ENCODE results near the gene SPNS1.
A peak's percentile ranks its signal among the peaks of the same experiment; 100 is the strongest.
"Not testable (repeated sequence)": the region's sequence is repeated elsewhere in the genome, so short reads cannot be mapped to it uniquely, and the experiment has no call there.

Gene SPNS1

GRCh38 chr16:28974437-28975157 lies at the start of gene SPNS1:
Gene SPNS1 (plus strand): TSS chr16:28974778. CDS start chr16:28975152, 374 bp downstream.
- no peaks in the 10 kb centered on the region for H3K27me3 Mint-ChIP-seq
- H3K9me3 Mint-ChIP-seq, result no peaks in the 10 kb centered on the region
- H3K4me1 Mint-ChIP-seq (ENCODE audit: low read depth), result peaks cover 33% of the 10 kb centered on the region
- H3K27ac Mint-ChIP-seq, result peak within 1 kb of the TSS; percentile 95
- peak within 1 kb of the TSS; percentile 96 for H3K4me3 Mint-ChIP-seq
- peaks cover 9% of the 10 kb centered on the region for H3K36me3 Mint-ChIP-seq (ENCODE audit: low read depth)

GRCh38 chr16:28925386-28926228 lies 49.0 kb upstream of the SPNS1 start:
- Mint-ChIP-seq H3K9me3 (no peaks in the 10 kb centered on the region), H3K4me1 (ENCODE audit: low read depth) (peaks cover 21% of the 10 kb centered on the region), H3K36me3 (ENCODE audit: low read depth) (peaks cover 10% of the 10 kb centered on the region), H3K27me3 (no peaks in the 10 kb centered on the region), H3K4me3 (peak overlapping the region; percentile 98), H3K27ac (peak overlapping the region; percentile 99)

GRCh38 chr16:28926284-28926683 lies 48.3 kb upstream of the SPNS1 start:
- H3K4me3 Mint-ChIP-seq, result peak overlapping the region; percentile 98
- not testable (repeated sequence) for H3K36me3 Mint-ChIP-seq (ENCODE audit: low read depth); H3K9me3 Mint-ChIP-seq; H3K27me3 Mint-ChIP-seq
- peak overlapping the region; percentile 99 for H3K27ac Mint-ChIP-seq
- H3K4me1 Mint-ChIP-seq (ENCODE audit: low read depth), result peaks cover 28% of the 10 kb centered on the region

GRCh38 chr16:28927815-28928214 lies 46.8 kb upstream of the SPNS1 start:
- Mint-ChIP-seq H3K27ac (no peak overlapping the region), H3K36me3 (ENCODE audit: low read depth) (no peaks in the 10 kb centered on the region), H3K4me1 (ENCODE audit: low read depth) (peaks cover 38% of the 10 kb centered on the region), H3K9me3 (no peaks in the 10 kb centered on the region), H3K27me3 (no peaks in the 10 kb centered on the region), H3K4me3 (no peak overlapping the region)

GRCh38 chr16:28930203-28930602 lies 44.4 kb upstream of the SPNS1 start:
- H3K4me1 Mint-ChIP-seq (ENCODE audit: low read depth), result peaks cover 39% of the 10 kb centered on the region
- peak overlapping the region; percentile 77 for H3K27ac Mint-ChIP-seq
- no peaks in the 10 kb centered on the region for H3K9me3 Mint-ChIP-seq
- H3K4me3 Mint-ChIP-seq, result no peak overlapping the region
- no peaks in the 10 kb centered on the region for H3K27me3 Mint-ChIP-seq
- no peaks in the 10 kb centered on the region for H3K36me3 Mint-ChIP-seq (ENCODE audit: low read depth)

- Mint-ChIP-seq H3K27ac (peak overlapping the region; percentile 77), H3K4me3 (peak overlapping the region; percentile 42), H3K36me3 (ENCODE audit: low read depth) (no peaks in the 10 kb centered on the region), H3K4me1 (ENCODE audit: low read depth) (peaks cover 42% of the 10 kb centered on the region), H3K27me3 (no peaks in the 10 kb centered on the region), H3K9me3 (no peaks in the 10 kb centered on the region)
These were observed 43.9 kb upstream of the SPNS1 start for GRCh38 chr16:28930652-28931051.

GRCh38 chr16:28931801-28932225 lies 42.8 kb upstream of the SPNS1 start, which contains the start of gene CD19:
Gene CD19 (plus strand): TSS chr16:28931971. CDS start chr16:28932001, 30 bp downstream.
- peaks cover 4% of the 10 kb centered on the region for H3K36me3 Mint-ChIP-seq (ENCODE audit: low read depth)
- peak within 1 kb of the TSS; percentile 77 for H3K27ac Mint-ChIP-seq
- no peaks in the 10 kb centered on the region for H3K9me3 Mint-ChIP-seq
- peaks cover 46% of the 10 kb centered on the region for H3K4me1 Mint-ChIP-seq (ENCODE audit: low read depth)
- peak within 1 kb of the TSS; percentile 74 for H3K4me3 Mint-ChIP-seq
- no peaks in the 10 kb centered on the region for H3K27me3 Mint-ChIP-seq

GRCh38 chr16:28932339-28933141 lies 42.0 kb upstream of the SPNS1 start:
- no peak overlapping the region for H3K27ac Mint-ChIP-seq
- H3K36me3 Mint-ChIP-seq (ENCODE audit: low read depth), result peaks cover 4% of the 10 kb centered on the region
- peak overlapping the region; percentile 74 for H3K4me3 Mint-ChIP-seq
- peaks cover 47% of the 10 kb centered on the region for H3K4me1 Mint-ChIP-seq (ENCODE audit: low read depth)
- H3K27me3 Mint-ChIP-seq, result no peaks in the 10 kb centered on the region
- no peaks in the 10 kb centered on the region for H3K9me3 Mint-ChIP-seq

GRCh38 chr16:28933171-28933570 lies 41.4 kb upstream of the SPNS1 start:
- H3K27ac Mint-ChIP-seq, result no peak overlapping the region

GRCh38 chr16:28935346-28935745 lies 39.2 kb upstream of the SPNS1 start:
- H3K4me1 Mint-ChIP-seq (ENCODE audit: low read depth), result peaks cover 43% of the 10 kb centered on the region
- H3K36me3 Mint-ChIP-seq (ENCODE audit: low read depth), result peaks cover 4% of the 10 kb centered on the region
- H3K4me3 Mint-ChIP-seq, result no peak overlapping the region
- peak overlapping the region; percentile 41 for H3K27ac Mint-ChIP-seq
- H3K27me3 Mint-ChIP-seq, result no peaks in the 10 kb centered on the region
- H3K9me3 Mint-ChIP-seq, result no peaks in the 10 kb centered on the region

More at GRCh38 chr16:28933171-28933570, 41.4 kb upstream of the SPNS1 start:
- Mint-ChIP-seq H3K4me1 (ENCODE audit: low read depth) (peaks cover 47% of the 10 kb centered on the region), H3K9me3 (no peaks in the 10 kb centered on the region), H3K27me3 (no peaks in the 10 kb centered on the region), H3K36me3 (ENCODE audit: low read depth) (peaks cover 4% of the 10 kb centered on the region), H3K4me3 (peak overlapping the region; percentile 74)

- H3K4me3 Mint-ChIP-seq, result peak overlapping the region; percentile 76
These were observed 38.4 kb upstream of the SPNS1 start for GRCh38 chr16:28935924-28936783.

GRCh38 chr16:28936784-28937155 lies 37.8 kb upstream of the SPNS1 start:
- Mint-ChIP-seq H3K4me3 (peak overlapping the region; percentile 76), H3K36me3 (ENCODE audit: low read depth) (peaks cover 4% of the 10 kb centered on the region), H3K27ac (no peak overlapping the region), H3K4me1 (ENCODE audit: low read depth) (peaks cover 29% of the 10 kb centered on the region), H3K27me3 (no peaks in the 10 kb centered on the region), H3K9me3 (no peaks in the 10 kb centered on the region)

More at GRCh38 chr16:28935924-28936783, 38.4 kb upstream of the SPNS1 start:
- Mint-ChIP-seq H3K27me3 (no peaks in the 10 kb centered on the region), H3K27ac (peak overlapping the region; percentile 32), H3K36me3 (ENCODE audit: low read depth) (peaks cover 4% of the 10 kb centered on the region), H3K9me3 (no peaks in the 10 kb centered on the region), H3K4me1 (ENCODE audit: low read depth) (peaks cover 35% of the 10 kb centered on the region)

GRCh38 chr16:28937222-28937876 lies 37.2 kb upstream of the SPNS1 start:
- H3K9me3 Mint-ChIP-seq, result no peaks in the 10 kb centered on the region

More at GRCh38 chr16:28937222-28937876, 37.2 kb upstream of the SPNS1 start:
- Mint-ChIP-seq H3K36me3 (ENCODE audit: low read depth) (peaks cover 4% of the 10 kb centered on the region), H3K4me1 (ENCODE audit: low read depth) (peaks cover 26% of the 10 kb centered on the region), H3K27ac (no peak overlapping the region), H3K4me3 (no peak overlapping the region), H3K27me3 (no peaks in the 10 kb centered on the region)
